ENCODE results near the gene MACROH2A1. TPM values are rescaled to one million over a fixed set of nuclear protein-coding genes. Genes with fewer than 3 reads are reported as not detected.

The MACROH2A1 gene
- total and polyA plus RNA-seq, 10 of the 15 experiments (the other 5 are each of a cell fraction or from before 2014, with no cell fraction given): 45.7 to 230 (median 196) TPM

DNA sequence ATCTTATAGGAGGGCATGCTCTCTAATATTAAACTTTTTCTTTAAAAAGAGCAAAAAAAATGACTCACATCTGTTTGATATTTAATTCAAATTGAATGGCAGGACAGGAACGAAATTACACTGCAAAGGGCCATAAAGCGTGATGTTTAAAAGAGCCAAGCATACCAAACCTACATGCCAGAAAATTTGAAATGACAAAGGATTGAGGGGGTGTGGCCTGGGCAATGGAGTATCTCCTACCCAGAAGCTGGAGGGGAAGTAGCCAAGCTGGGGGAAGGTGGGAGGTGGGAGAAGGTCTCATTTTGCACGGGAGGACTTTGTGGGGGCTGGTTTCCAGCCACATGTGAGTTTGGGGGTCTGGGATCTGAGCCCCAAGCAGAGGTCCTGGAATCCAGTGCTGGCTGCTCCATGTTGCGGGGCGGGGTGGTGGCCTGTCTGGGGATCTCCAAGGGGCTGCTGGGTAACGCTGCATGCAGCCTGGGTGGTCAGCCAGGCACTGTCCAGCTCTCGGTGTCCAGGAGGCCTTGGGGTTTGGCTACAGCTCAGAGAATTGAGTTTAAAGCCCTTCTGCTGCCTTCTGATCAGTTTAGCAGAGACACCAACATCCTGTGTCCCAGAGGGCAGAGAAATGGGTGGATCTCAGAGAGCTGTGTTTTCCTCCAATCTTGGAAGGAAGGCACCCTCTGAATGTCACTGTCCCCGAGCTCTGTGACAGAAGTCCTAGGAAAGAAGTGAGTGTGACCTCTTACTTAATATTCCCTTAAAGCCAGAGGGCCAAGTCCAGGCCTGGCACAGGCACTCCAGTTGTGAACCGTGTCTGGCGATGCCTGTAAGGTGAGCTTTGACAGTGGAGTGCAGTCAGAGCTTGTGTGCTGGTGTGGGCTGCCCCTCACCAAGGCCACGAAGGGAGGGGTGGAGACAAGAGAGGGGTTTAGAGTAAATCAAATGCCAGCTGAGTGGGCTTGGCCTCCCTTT is 40.5 kb upstream of the MACROH2A1 start (continued):
- TF ChIP-seq, protein P1, sequence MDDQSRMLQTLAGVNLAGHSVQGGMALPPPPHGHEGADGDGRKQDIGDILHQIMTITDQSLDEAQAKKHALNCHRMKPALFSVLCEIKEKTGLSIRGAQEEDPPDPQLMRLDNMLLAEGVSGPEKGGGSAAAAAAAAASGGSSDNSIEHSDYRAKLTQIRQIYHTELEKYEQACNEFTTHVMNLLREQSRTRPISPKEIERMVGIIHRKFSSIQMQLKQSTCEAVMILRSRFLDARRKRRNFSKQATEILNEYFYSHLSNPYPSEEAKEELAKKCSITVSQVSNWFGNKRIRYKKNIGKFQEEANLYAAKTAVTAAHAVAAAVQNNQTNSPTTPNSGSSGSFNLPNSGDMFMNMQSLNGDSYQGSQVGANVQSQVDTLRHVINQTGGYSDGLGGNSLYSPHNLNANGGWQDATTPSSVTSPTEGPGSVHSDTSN (IDR thresholded peaks at IDR 0.05; ENCODE audit: insufficient replicate concordance, low read depth, low read length): no peak
- TF ChIP-seq BCL11A (IDR thresholded peaks at IDR 0.05; ENCODE audit: low read depth, low read length): no peak
- no peak for TF ChIP-seq ASH2L (IDR thresholded peaks at IDR 0.05; ENCODE audit: borderline replicate concordance, low read depth)
- no peak for TF ChIP-seq ATF7 (IDR thresholded peaks at IDR 0.05; ENCODE audit: low read depth)
- no peak for TF ChIP-seq CBX3 (IDR thresholded peaks at IDR 0.05; ENCODE audit: borderline replicate concordance, low read depth)
- no peak for TF ChIP-seq DPF2 (IDR thresholded peaks at IDR 0.05)

DNA sequence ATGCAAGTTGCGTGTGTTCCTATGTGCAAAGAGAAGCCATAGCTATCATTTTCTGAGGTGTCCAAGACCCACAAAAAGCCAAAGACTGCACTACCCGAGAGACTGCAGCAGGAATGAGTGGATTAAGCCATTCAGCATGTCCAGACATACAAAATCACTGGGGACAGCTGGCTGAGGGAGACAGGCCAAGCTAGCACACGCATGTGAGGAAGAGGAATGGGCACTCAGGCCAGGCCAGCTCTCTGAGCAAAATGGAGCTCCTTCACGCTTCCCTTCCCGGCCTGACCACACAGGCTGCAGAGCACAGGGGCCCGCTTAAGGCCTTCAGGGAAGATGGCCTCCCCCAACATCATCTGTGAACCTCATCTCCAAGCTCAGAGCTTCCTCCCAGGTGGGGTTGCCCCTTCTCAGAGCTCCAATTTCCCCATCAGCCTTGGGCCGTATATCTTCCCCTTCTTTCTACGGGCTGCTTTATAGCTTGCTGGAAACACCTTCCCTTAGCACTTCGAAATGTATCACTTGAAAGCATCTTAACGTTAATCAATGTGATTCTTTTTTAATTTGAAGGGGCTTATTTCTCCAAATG is 39.7 kb upstream of the MACROH2A1 start:
- no peak for FAIRE-seq
- Histone ChIP-seq H3K9ac (ENCODE audit: control insufficient read depth, insufficient read depth, low read length) (no peak overlapping the region), H2AFZ (ENCODE audit: control insufficient read depth, low read depth, low read length) (no peak overlapping the region), H4K20me1 (ENCODE audit: control insufficient read depth, insufficient read depth) (no peaks in the 10 kb centered on the region), H3K4me2 (ENCODE audit: control insufficient read depth, insufficient read depth) (no peak overlapping the region), H3K27me3 (replicated peaks in 1 of 2; ENCODE audit: control insufficient read depth in 2 of 2, insufficient read depth in 2 of 2, low read length in 1 of 2) (no peaks in the 10 kb centered on the region), H3K4me3 (no peak overlapping the region), H3K79me2 (ENCODE audit: control insufficient read depth, insufficient read depth, low read length) (no peaks in the 10 kb centered on the region), H3K9me3 (replicated peaks; ENCODE audit: control insufficient read depth, insufficient read depth, low read length) (no peaks in the 10 kb centered on the region), H3K4me1 (ENCODE audit: control insufficient read depth, insufficient read depth, low read length) (peaks cover 19% of the 10 kb centered on the region), H3K36me3 (ENCODE audit: control insufficient read depth in 2 of 2, insufficient read depth in 2 of 2, low read length in 1 of 2) (no peaks in the 10 kb centered on the region), H3K27ac (ENCODE audit: control insufficient read depth, insufficient read depth) (no peak overlapping the region)
- ChIA-PET SMC1A (ENCODE audit: uncharacterized antibody, unreplicated experiment) (interaction anchor here (0.5 to 3.6 kb wide), 3 partner anchors 13 to 97 kb away, joined by 3 to 14 read pairs (median 5); no protein-coding TSS in a partner anchor), POLR2A (interaction anchor here (1.1 kb wide), 1 partner anchor 100 kb away, joined by 3 read pairs; no protein-coding TSS in a partner anchor), CTCF (interaction anchor here (1.0 to 5.7 kb wide), 4 partner anchors 13 to 25 kb away, joined by 3 to 48 read pairs (median 12); no protein-coding TSS in a partner anchor), RAD21 (ENCODE audit: unreplicated experiment) (interaction anchor here (0.6 kb wide), 1 partner anchor 1027 kb away, joined by 3 read pairs; no protein-coding TSS in a partner anchor)
- intact Hi-C loops (cut with micrococcal nuclease; ENCODE audit: unreplicated experiment): no loop called here
- 40% methylated on average over 10 of the region's 10 CpGs for WGBS (ENCODE audit: insufficient coverage, insufficient replicate concordance, low lambda C conversion rate, missing lambda C conversion rate)
- DNase-seq (ENCODE audit: low read depth, low spot score): no peak
- no TSS peak for BruUV-seq (replicated peaks)
- in situ Hi-C loops (cut with MboI): no loop called here
- ATAC-seq: no peak
- no peak for TF ChIP-seq KAT2A (conservative IDR thresholded peaks at IDR 0.05; ENCODE audit: control insufficient read depth, low read depth, low read length)
- no peak for TF ChIP-seq RCOR1 (conservative IDR thresholded peaks at IDR 0.05; ENCODE audit: low read depth, low read length)
- no peak for TF ChIP-seq NR2C2 (IDR thresholded peaks at IDR 0.05; ENCODE audit: borderline replicate concordance, control insufficient read depth, insufficient read length, low read depth)
- TF ChIP-seq E2F8 (IDR thresholded peaks at IDR 0.05; ENCODE audit: low read depth, partially characterized antibody): no peak
- TF ChIP-seq RUNX3 (IDR thresholded peaks at IDR 0.05; ENCODE audit: low read length): no peak
- no peak for TF ChIP-seq PAX5 (IDR thresholded peaks at IDR 0.05; ENCODE audit: borderline replicate concordance, low read depth, low read length)
- TF ChIP-seq HDAC6 (IDR thresholded peaks at IDR 0.05; ENCODE audit: unreplicated experiment): no peak
- no peak for TF ChIP-seq CBX3 (IDR thresholded peaks at IDR 0.05; ENCODE audit: borderline replicate concordance, low read depth)
- TF ChIP-seq ATF3 (IDR thresholded peaks at IDR 0.05; ENCODE audit: borderline replicate concordance, extremely low read depth, low read depth, low read length): no peak
- no peak for TF ChIP-seq ZNF24 (IDR thresholded peaks at IDR 0.05)
- TF ChIP-seq RB1 (IDR thresholded peaks at IDR 0.05; ENCODE audit: borderline replicate concordance): no peak
